Measurements from ENCODE around the gene PACRG. TPM values are rescaled to one million over a fixed set of nuclear protein-coding genes. Genes with fewer than 3 reads are reported as not detected.

Gene PACRG
- total RNA-seq, 1 experiment from 2014 or later, result not detected

DNA sequence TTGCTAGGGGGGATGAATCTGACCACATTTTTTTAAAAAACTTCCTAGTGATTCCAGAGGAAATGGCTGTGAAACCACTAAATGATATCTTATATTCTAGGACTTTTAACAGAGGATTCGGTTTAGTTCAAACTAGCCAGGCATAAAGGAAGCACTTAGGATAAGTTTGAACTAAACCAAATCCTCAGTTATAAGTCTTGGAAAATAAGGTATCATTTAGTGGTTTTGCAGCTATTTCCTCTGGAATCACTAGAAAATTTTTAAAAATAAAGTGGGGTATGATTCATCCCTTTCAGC is 358.8 kb downstream of the PACRG start:
- Mint-ChIP-seq H3K4me3 (ENCODE audit: unreplicated experiment) (no peak overlapping the region), H3K27ac (ENCODE audit: unreplicated experiment) (no peak overlapping the region), H3K9me3 (ENCODE audit: unreplicated experiment) (no peaks in the 10 kb centered on the region), H3K4me1 (ENCODE audit: low read depth, unreplicated experiment) (no peaks in the 10 kb centered on the region), H3K27me3 (ENCODE audit: insufficient read depth, unreplicated experiment) (peaks cover 13% of the 10 kb centered on the region), H3K36me3 (ENCODE audit: insufficient read depth, unreplicated experiment) (no peaks in the 10 kb centered on the region)
- POLR2A ChIA-PET, result no interaction called here
- Histone ChIP-seq H3K9me3 (no peaks in the 10 kb centered on the region), H3K4me3 (ENCODE audit: low read depth, low read length) (no peak overlapping the region), H3K27me3 (replicated peaks; ENCODE audit: control insufficient read depth, insufficient read depth, low read length) (no peaks in the 10 kb centered on the region), H3K36me3 (ENCODE audit: control insufficient read depth, insufficient read depth, low read length) (no peaks in the 10 kb centered on the region), H3K4me1 (no peaks in the 10 kb centered on the region)
- CTCF ChIA-PET, result no interaction called here
- DNase-seq, result no peak
- TF ChIP-seq, protein P1, sequence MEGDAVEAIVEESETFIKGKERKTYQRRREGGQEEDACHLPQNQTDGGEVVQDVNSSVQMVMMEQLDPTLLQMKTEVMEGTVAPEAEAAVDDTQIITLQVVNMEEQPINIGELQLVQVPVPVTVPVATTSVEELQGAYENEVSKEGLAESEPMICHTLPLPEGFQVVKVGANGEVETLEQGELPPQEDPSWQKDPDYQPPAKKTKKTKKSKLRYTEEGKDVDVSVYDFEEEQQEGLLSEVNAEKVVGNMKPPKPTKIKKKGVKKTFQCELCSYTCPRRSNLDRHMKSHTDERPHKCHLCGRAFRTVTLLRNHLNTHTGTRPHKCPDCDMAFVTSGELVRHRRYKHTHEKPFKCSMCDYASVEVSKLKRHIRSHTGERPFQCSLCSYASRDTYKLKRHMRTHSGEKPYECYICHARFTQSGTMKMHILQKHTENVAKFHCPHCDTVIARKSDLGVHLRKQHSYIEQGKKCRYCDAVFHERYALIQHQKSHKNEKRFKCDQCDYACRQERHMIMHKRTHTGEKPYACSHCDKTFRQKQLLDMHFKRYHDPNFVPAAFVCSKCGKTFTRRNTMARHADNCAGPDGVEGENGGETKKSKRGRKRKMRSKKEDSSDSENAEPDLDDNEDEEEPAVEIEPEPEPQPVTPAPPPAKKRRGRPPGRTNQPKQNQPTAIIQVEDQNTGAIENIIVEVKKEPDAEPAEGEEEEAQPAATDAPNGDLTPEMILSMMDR (IDR thresholded peaks at IDR 0.05; ENCODE audit: insufficient read depth in 1 of 2, low read depth in 1 of 2, low read length in 1 of 2, severe bottlenecking in 1 of 2, unreplicated experiment in 1 of 2), result no peak
- intact Hi-C loops (cut with micrococcal nuclease; ENCODE audit: unreplicated experiment), result no loop called here
- no TSS peak for BruUV-seq (replicated peaks)

DNA sequence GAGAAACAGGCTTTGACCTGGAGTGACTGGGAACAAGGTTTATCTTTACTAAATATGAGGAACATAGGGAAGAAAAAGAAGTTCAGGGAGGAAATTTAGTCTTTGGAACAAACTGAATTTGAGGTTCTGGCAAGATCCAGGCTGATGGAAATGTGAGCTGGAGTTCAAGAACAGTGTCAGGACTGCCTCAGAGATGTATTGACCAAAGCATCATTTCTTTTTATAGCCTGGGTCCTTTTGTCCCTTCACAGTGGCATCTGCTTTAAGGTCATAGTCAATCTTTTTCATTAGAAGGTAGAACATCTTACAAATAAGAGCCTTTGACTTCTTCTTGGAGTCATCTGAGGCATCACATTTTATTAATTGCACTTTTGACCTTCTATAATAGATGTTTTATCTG is 360.2 kb downstream of the PACRG start:
- H3K36me3 Mint-ChIP-seq (ENCODE audit: insufficient read depth, unreplicated experiment), result no peaks in the 10 kb centered on the region
- H3K4me1 Mint-ChIP-seq (ENCODE audit: low read depth, unreplicated experiment), result no peaks in the 10 kb centered on the region
- H3K27me3 ChIP-seq (replicated peaks; ENCODE audit: control insufficient read depth, insufficient read depth, low read length), result no peaks in the 10 kb centered on the region
- BruUV-seq (replicated peaks), result no TSS peak
- no peak overlapping the region for H3K4me3 ChIP-seq (ENCODE audit: low read depth, low read length)
- no peak overlapping the region for H3K27ac Mint-ChIP-seq (ENCODE audit: unreplicated experiment)
- H3K36me3 ChIP-seq (ENCODE audit: control insufficient read depth, insufficient read depth, low read length), result no peaks in the 10 kb centered on the region
- intact Hi-C loops (cut with micrococcal nuclease; ENCODE audit: unreplicated experiment), result no loop called here
- ChIA-PET POLR2A (no interaction called here), CTCF (no interaction called here)
- TF ChIP-seq, protein P1 (IDR thresholded peaks at IDR 0.05; ENCODE audit: insufficient read depth in 1 of 2, low read depth in 1 of 2, low read length in 1 of 2, severe bottlenecking in 1 of 2, unreplicated experiment in 1 of 2), result no peak
- DNase-seq, result no peak
- no peaks in the 10 kb centered on the region for H3K9me3 Mint-ChIP-seq (ENCODE audit: unreplicated experiment)
- peaks cover 13% of the 10 kb centered on the region for H3K27me3 Mint-ChIP-seq (ENCODE audit: insufficient read depth, unreplicated experiment)
- H3K4me3 Mint-ChIP-seq (ENCODE audit: unreplicated experiment), result no peak overlapping the region
- no peaks in the 10 kb centered on the region for H3K4me1 ChIP-seq
- no peaks in the 10 kb centered on the region for H3K9me3 ChIP-seq

DNA sequence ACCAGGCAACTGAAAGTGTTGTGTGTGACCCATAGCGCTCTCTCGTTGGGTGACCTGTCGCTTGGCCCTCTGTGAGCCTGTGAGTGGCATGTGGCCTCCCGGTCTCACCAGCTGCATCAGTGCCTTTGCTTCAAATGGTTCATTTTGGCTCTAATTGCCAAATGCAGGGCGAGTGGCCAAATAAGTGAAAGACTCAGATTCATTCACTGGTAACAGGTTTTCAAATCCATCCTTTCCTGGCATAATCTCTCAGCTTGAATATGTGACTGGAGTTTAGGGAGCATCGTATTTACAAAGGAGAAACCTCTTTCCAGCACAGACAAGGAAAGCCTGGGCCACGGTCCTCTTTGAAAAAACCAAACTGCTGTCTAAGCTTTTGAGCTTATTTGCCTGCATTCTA is 365.1 kb downstream of the PACRG start:
- Mint-ChIP-seq H3K36me3 (ENCODE audit: insufficient read depth, unreplicated experiment) (no peaks in the 10 kb centered on the region), H3K4me1 (ENCODE audit: low read depth, unreplicated experiment) (no peaks in the 10 kb centered on the region), H3K9me3 (ENCODE audit: unreplicated experiment) (no peaks in the 10 kb centered on the region), H3K4me3 (ENCODE audit: unreplicated experiment) (no peak overlapping the region), H3K27ac (ENCODE audit: unreplicated experiment) (no peak overlapping the region), H3K27me3 (ENCODE audit: insufficient read depth, unreplicated experiment) (peaks cover 4% of the 10 kb centered on the region)
- Histone ChIP-seq H3K36me3 (ENCODE audit: control insufficient read depth, insufficient read depth, low read length) (no peaks in the 10 kb centered on the region), H3K4me3 (ENCODE audit: low read depth, low read length) (no peak overlapping the region), H3K9me3 (no peaks in the 10 kb centered on the region), H3K27me3 (replicated peaks; ENCODE audit: control insufficient read depth, insufficient read depth, low read length) (no peaks in the 10 kb centered on the region), H3K4me1 (no peaks in the 10 kb centered on the region)
- DNase-seq, result no peak
- TF ChIP-seq, protein P1 (IDR thresholded peaks at IDR 0.05; ENCODE audit: insufficient read depth in 1 of 2, low read depth in 1 of 2, low read length in 1 of 2, severe bottlenecking in 1 of 2, unreplicated experiment in 1 of 2), result no peak
- intact Hi-C loops (cut with micrococcal nuclease; ENCODE audit: unreplicated experiment), result no loop called here
- POLR2A ChIA-PET, result no interaction called here
- no TSS peak for BruUV-seq (replicated peaks)
- CTCF ChIA-PET, result no interaction called here

All from Caco-2 (cell line).